ENCODE results near the gene HDAC7. TPM values are rescaled to one million over a fixed set of nuclear protein-coding genes. Genes with fewer than 3 reads are reported as not detected.

The HDAC7 gene
- total and polyA plus RNA-seq, 2 donors (not counting 1 experiment from before 2014, with no cell fraction given) = 28.1 to 31.6 TPM

DNA sequence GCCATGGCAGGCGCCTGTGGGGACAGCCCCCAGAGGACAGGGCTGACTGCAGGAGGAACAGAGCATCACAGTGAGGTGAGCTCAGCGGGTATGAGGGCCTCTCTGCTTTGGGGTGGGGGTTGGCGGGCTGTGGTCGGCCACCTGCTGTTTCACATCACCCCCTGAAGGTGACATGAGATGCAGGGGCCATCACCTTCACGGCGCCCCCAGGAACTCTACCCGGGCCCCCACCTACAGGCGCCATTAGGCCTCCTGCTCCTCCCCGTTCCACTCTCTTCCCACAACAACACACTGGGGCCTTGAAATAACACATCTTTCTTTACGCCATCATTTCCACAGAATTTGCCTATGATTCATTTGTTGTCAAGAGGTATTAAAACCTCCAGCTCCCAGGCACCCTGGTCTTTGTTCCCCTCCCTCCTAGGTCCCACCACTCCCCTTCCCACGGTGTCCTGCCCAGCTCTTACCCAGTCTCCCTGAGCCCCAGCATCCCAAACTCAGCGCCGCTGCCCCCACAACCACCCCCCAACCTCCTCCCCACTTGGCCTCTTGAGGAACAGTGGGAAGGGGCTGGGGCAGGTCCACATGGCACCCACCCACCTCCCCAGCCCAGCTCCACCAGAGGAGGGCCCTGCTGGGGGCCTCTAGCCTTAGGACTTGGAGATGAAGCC is 12.7 kb upstream of the HDAC7 start:
- Histone ChIP-seq H3K4me3 (replicated peaks in 1 of 4; ENCODE audit: control extremely low read depth in 1 of 4, insufficient read depth in 1 of 4, low read depth in 3 of 4, low read length in 4 of 4) (no peak overlapping the region), H3K9ac (ENCODE audit: insufficient read depth, low read length) (no peak overlapping the region), H4K20me1 (ENCODE audit: control insufficient read depth, extremely low read depth, insufficient read depth, low read length) (no peaks in the 10 kb centered on the region), H3K4me1 (ENCODE audit: control insufficient read depth, extremely low read depth, insufficient read depth, low read length) (peaks cover 9% of the 10 kb centered on the region), H3K79me2 (ENCODE audit: control insufficient read depth, insufficient read depth, low read length) (no peaks in the 10 kb centered on the region), H3K27ac (ENCODE audit: insufficient read depth, low read length) (no peak overlapping the region), H3K9me3 (ENCODE audit: control insufficient read depth, insufficient read depth, low read depth, low read length) (no peaks in the 10 kb centered on the region), H3K27me3 (ENCODE audit: control insufficient read depth, insufficient read depth, low read length) (no peaks in the 10 kb centered on the region), H2AFZ (ENCODE audit: low read length) (no peak overlapping the region), H3K36me3 (ENCODE audit: control insufficient read depth, insufficient read depth, low read length) (no peaks in the 10 kb centered on the region), H3K4me2 (ENCODE audit: extremely low read depth, insufficient read depth, low read length) (no peak overlapping the region)
- DNase-seq (ENCODE audit: low read depth in 2 of 2) = no peak
- TF ChIP-seq EZH2 (IDR thresholded peaks at IDR 0.05; ENCODE audit: low read length, missing control alignments) = no peak
- TF ChIP-seq, protein P1, sequence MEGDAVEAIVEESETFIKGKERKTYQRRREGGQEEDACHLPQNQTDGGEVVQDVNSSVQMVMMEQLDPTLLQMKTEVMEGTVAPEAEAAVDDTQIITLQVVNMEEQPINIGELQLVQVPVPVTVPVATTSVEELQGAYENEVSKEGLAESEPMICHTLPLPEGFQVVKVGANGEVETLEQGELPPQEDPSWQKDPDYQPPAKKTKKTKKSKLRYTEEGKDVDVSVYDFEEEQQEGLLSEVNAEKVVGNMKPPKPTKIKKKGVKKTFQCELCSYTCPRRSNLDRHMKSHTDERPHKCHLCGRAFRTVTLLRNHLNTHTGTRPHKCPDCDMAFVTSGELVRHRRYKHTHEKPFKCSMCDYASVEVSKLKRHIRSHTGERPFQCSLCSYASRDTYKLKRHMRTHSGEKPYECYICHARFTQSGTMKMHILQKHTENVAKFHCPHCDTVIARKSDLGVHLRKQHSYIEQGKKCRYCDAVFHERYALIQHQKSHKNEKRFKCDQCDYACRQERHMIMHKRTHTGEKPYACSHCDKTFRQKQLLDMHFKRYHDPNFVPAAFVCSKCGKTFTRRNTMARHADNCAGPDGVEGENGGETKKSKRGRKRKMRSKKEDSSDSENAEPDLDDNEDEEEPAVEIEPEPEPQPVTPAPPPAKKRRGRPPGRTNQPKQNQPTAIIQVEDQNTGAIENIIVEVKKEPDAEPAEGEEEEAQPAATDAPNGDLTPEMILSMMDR (conservative IDR thresholded peaks at IDR 0.05 in 1 of 2, IDR thresholded peaks at IDR 0.05 in 1 of 2; ENCODE audit: low read depth in 1 of 2, low read length in 2 of 2) = no peak

DNA sequence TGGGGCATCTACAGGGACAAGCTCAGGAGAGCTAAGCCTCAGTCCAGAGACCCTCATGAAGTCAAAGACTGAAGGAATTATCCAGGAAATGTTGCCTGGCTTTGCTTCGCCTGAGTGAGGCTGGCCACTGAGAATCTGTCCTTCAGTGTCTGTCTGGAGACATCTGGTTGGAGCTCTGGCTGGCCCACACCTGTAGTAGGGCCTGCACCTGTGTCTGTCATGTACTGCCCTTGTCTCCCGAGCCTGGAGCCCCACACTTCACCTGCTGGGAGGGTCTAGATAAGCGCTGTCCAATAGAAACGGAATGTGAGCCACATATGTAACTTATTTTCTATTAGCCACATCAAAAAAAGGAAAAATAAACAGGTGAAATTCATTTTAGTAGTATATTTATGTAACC is 9.9 kb upstream of the HDAC7 start:
- no peaks in the 10 kb centered on the region for H3K27me3 ChIP-seq (ENCODE audit: control insufficient read depth, insufficient read depth, low read length)
- H3K4me1 ChIP-seq (ENCODE audit: control insufficient read depth, extremely low read depth, insufficient read depth, low read length) = peaks cover 9% of the 10 kb centered on the region
- no peaks in the 10 kb centered on the region for H3K79me2 ChIP-seq (ENCODE audit: control insufficient read depth, insufficient read depth, low read length)
- no peaks in the 10 kb centered on the region for H3K36me3 ChIP-seq (ENCODE audit: control insufficient read depth, insufficient read depth, low read length)
- H4K20me1 ChIP-seq (ENCODE audit: control insufficient read depth, extremely low read depth, insufficient read depth, low read length) = no peaks in the 10 kb centered on the region
- no peak overlapping the region for H3K27ac ChIP-seq (ENCODE audit: insufficient read depth, low read length)
- H3K9ac ChIP-seq (ENCODE audit: insufficient read depth, low read length) = no peak overlapping the region
- no peak overlapping the region for H3K4me3 ChIP-seq (replicated peaks in 1 of 4; ENCODE audit: control extremely low read depth in 1 of 4, insufficient read depth in 1 of 4, low read depth in 3 of 4, low read length in 4 of 4)
- DNase-seq (ENCODE audit: low read depth in 2 of 2) = no peak
- no peaks in the 10 kb centered on the region for H3K9me3 ChIP-seq (ENCODE audit: control insufficient read depth, insufficient read depth, low read depth, low read length)
- no peak overlapping the region for H2AFZ ChIP-seq (ENCODE audit: low read length)
- TF ChIP-seq EZH2 (IDR thresholded peaks at IDR 0.05; ENCODE audit: low read length, missing control alignments) = no peak
- TF ChIP-seq, protein P1 (conservative IDR thresholded peaks at IDR 0.05 in 1 of 2, IDR thresholded peaks at IDR 0.05 in 1 of 2; ENCODE audit: low read depth in 1 of 2, low read length in 2 of 2) = no peak
- no peak overlapping the region for H3K4me2 ChIP-seq (ENCODE audit: extremely low read depth, insufficient read depth, low read length)

DNA sequence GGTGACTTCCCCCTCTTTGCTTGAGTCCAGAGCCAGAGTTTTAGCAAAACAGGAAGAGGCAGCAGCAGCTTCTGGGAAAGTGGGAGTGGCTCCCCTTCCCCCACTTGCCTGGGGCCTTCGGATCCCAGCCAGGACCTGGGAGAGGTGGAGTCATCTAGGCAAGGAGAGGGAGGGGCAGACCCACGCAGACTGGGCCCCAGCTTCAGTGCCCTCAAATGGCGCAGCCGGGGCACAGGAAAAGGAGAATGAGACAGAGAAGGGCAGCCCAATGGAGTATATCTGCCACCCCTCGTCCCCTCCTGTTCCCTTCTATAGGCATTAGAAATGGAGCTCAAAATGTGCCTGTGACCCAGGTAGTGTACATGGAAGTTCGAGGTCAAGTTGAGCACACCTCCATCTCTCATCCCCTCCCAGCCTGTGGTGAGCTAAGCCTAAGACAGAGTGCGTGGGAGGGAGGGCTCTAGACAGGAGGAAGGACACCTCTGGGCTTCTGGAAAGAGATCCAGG is 9.3 kb upstream of the HDAC7 start:
- Histone ChIP-seq H2AFZ (ENCODE audit: low read length) (peak overlapping the region; percentile 60), H3K4me3 (replicated peaks in 1 of 4; ENCODE audit: control extremely low read depth in 1 of 4, insufficient read depth in 1 of 4, low read depth in 3 of 4, low read length in 4 of 4) (no peak overlapping the region), H3K79me2 (ENCODE audit: control insufficient read depth, insufficient read depth, low read length) (no peaks in the 10 kb centered on the region), H3K36me3 (ENCODE audit: control insufficient read depth, insufficient read depth, low read length) (no peaks in the 10 kb centered on the region), H3K27me3 (ENCODE audit: control insufficient read depth, insufficient read depth, low read length) (no peaks in the 10 kb centered on the region), H3K4me2 (ENCODE audit: extremely low read depth, insufficient read depth, low read length) (no peak overlapping the region), H3K9me3 (ENCODE audit: control insufficient read depth, insufficient read depth, low read depth, low read length) (no peaks in the 10 kb centered on the region), H4K20me1 (ENCODE audit: control insufficient read depth, extremely low read depth, insufficient read depth, low read length) (no peaks in the 10 kb centered on the region), H3K4me1 (ENCODE audit: control insufficient read depth, extremely low read depth, insufficient read depth, low read length) (peaks cover 9% of the 10 kb centered on the region), H3K27ac (ENCODE audit: insufficient read depth, low read length) (peak overlapping the region; percentile 37), H3K9ac (ENCODE audit: insufficient read depth, low read length) (no peak overlapping the region)
- TF ChIP-seq, protein P1 (conservative IDR thresholded peaks at IDR 0.05 in 1 of 2, IDR thresholded peaks at IDR 0.05 in 1 of 2; ENCODE audit: low read depth in 1 of 2, low read length in 2 of 2) = no peak
- no peak for TF ChIP-seq EZH2 (IDR thresholded peaks at IDR 0.05; ENCODE audit: low read length, missing control alignments)
- peak; percentile 57 to 70 for DNase-seq (ENCODE audit: low read depth in 2 of 2)
